MM.1S (cell line): ENCODE measurements around the gene MEGF11.

Experiments used
- EZH2 ChIP-seq: fragments of 300-600 bp; sonication (generic); optimal IDR thresholded peaks from 2 replicates; pipeline ENCODE3; 2017; ENCODE audit warnings: low read depth, mild to moderate bottlenecking, antibody characterized with exemption, low read length, mixed read lengths
- TF ChIP-seq, protein P1 (sequence below): fragments of 300-600 bp; sonication (generic); IDR thresholded peaks from 2 replicates; pipeline ENCODE4 v1.5.1; 2016; ENCODE audit warnings: antibody characterized with exemption, low read length, mixed read lengths

- TF ChIP-seq, protein P1, sequence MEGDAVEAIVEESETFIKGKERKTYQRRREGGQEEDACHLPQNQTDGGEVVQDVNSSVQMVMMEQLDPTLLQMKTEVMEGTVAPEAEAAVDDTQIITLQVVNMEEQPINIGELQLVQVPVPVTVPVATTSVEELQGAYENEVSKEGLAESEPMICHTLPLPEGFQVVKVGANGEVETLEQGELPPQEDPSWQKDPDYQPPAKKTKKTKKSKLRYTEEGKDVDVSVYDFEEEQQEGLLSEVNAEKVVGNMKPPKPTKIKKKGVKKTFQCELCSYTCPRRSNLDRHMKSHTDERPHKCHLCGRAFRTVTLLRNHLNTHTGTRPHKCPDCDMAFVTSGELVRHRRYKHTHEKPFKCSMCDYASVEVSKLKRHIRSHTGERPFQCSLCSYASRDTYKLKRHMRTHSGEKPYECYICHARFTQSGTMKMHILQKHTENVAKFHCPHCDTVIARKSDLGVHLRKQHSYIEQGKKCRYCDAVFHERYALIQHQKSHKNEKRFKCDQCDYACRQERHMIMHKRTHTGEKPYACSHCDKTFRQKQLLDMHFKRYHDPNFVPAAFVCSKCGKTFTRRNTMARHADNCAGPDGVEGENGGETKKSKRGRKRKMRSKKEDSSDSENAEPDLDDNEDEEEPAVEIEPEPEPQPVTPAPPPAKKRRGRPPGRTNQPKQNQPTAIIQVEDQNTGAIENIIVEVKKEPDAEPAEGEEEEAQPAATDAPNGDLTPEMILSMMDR = no peak
- TF ChIP-seq EZH2 = no peak
Measured at GRCh38 chr15:66288551-66289185, 35.1 kb upstream of the MEGF11 start.
